Gastrocnemius medialis (tissue), 4 donors: ENCODE measurements around the gene SURF1.

ENCODE experiments used
- CTCF ChIP-seq, 5 experiments: fragments of 450-650 bp in 3 of 5; fragments of 200-600 bp in 2 of 5; sonication (generic) in 2 of 5; IDR thresholded peaks in 4 of 5; conservative IDR thresholded peaks in 1 of 5; 1 replicate in 4 of 5; 2 replicates in 1 of 5; pipeline ENCODE4 v1.5.1; 2016 to 2019; ENCODE audit warnings: antibody characterized with exemption in 5 of 5, mild to moderate bottlenecking in 3 of 5, moderate library complexity in 3 of 5
- POLR2A ChIP-seq, 2 donors: fragments of 450-650 bp; IDR thresholded peaks; one replicate each; pipeline ENCODE4 v1.6.1; 2017; ENCODE audit warnings: antibody characterized with exemption in 2 of 2, mild to moderate bottlenecking in 2 of 2, moderate library complexity in 2 of 2

- TF ChIP-seq CTCF (IDR thresholded peaks at IDR 0.05 in 4 of 5, conservative IDR thresholded peaks at IDR 0.05 in 1 of 5) (no peak), POLR2A (IDR thresholded peaks at IDR 0.05) (no peak)
These were observed 13.6 kb upstream of the SURF1 start for GRCh38 chr9:133369933-133370332.
